SU-DHL-6 (cell line): ENCODE measurements around the gene FOXC1.

Experiments used
- EZH2phosphoT487 ChIP-seq: fragments of 200-600 bp; sonication (generic), shearing (Covaris generic); conservative IDR thresholded peaks from 2 replicates; pipeline ENCODE4 v1.6.1; 2018; ENCODE audit warnings: mild to moderate bottlenecking, antibody characterized with exemption, low read length, moderate library complexity, mixed read lengths
- TF ChIP-seq, protein P1 (sequence below): fragments of 200-600 bp; sonication (generic); IDR thresholded peaks from one replicate; pipeline ENCODE4 v1.5.1; 2017; ENCODE audit warnings: antibody characterized with exemption, mild to moderate bottlenecking, low read length, moderate library complexity; ENCODE audit not compliant: insufficient read depth, poor library complexity, severe bottlenecking

DNA sequence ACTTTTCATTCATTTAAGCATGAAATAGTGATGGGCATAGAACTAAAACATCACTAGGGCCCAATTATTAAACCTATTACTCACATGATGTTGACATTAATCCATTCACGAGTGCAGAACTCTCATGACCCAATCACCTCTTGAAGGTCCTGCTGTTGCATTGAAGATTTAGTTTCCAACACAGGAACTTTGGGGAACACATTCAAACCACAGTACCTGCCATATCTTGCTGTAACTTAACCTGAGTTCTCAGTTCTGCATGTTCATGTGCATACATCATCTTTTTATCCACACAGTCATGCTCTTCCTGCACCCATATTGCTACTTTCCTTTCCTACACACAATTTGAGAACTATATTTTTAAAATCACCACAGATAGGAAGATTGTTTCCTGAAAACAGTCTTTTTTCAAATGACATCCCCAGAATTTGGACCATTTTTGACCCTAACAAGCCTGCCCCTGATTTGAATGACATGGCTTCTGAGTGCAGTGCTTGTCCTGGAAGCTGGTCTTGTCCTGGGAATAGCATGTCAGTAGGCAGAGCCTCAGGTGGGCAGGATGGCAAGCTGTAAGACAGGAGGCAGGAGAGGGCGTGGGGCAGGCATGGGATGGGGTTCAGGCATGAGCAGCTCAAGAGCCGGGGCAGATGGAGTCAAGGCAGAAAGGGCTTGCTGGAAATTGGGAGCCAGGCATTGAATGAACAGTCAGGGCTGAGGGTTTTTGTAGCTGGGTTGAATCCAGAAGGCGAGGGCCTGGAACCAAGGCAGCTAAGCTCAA, 49.2 kb upstream of the FOXC1 start:
- TF ChIP-seq, protein P1, sequence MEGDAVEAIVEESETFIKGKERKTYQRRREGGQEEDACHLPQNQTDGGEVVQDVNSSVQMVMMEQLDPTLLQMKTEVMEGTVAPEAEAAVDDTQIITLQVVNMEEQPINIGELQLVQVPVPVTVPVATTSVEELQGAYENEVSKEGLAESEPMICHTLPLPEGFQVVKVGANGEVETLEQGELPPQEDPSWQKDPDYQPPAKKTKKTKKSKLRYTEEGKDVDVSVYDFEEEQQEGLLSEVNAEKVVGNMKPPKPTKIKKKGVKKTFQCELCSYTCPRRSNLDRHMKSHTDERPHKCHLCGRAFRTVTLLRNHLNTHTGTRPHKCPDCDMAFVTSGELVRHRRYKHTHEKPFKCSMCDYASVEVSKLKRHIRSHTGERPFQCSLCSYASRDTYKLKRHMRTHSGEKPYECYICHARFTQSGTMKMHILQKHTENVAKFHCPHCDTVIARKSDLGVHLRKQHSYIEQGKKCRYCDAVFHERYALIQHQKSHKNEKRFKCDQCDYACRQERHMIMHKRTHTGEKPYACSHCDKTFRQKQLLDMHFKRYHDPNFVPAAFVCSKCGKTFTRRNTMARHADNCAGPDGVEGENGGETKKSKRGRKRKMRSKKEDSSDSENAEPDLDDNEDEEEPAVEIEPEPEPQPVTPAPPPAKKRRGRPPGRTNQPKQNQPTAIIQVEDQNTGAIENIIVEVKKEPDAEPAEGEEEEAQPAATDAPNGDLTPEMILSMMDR = no peak
- no peak for TF ChIP-seq EZH2phosphoT487
